Aorta (tissue), 5 donors: ENCODE results near the gene NXPE4. TPM values are rescaled to one million over a fixed set of nuclear protein-coding genes. Genes with fewer than 3 reads are reported as not detected.

Source experiments
- ATAC-seq: fragments of 200-7000 bp; cut with Tn5 transposase; one replicate; pipeline ENCODE4 v1.9.1; 2022; ENCODE audit warnings: moderate library complexity; ENCODE audit not compliant: low FRiP score
- DNase-seq, 2 donors: peaks; one replicate each; pipeline ENCODE4 v3.0.0-alpha.2; 2020
- H3K27ac ChIP-seq, 2 donors: one replicate each; pipeline ENCODE4 v1.5.1; 2013; ENCODE audit warnings: low read length in 2 of 2, mild to moderate bottlenecking in 2 of 2, moderate library complexity in 2 of 2, control low read depth in 1 of 2, inconsistent platforms in 1 of 2, low read depth in 1 of 2
- H3K27me3 ChIP-seq, 2 donors: one replicate each; pipeline ENCODE4 v1.6.1; 2013; ENCODE audit warnings: control low read depth in 1 of 2, low read length in 1 of 2, mild to moderate bottlenecking in 1 of 2, moderate library complexity in 1 of 2; ENCODE audit not compliant: insufficient read depth in 2 of 2, control insufficient read depth in 1 of 2
- H3K36me3 ChIP-seq, 2 donors: one replicate each; pipeline ENCODE4 v1.6.1; 2013; ENCODE audit warnings: control low read depth in 1 of 2, low read length in 1 of 2, mild to moderate bottlenecking in 1 of 2; ENCODE audit not compliant: insufficient read depth in 2 of 2, control insufficient read depth in 1 of 2
- H3K4me1 ChIP-seq, 2 donors: one replicate each; pipeline ENCODE4 v1.6.1; 2013; ENCODE audit warnings: low read length in 2 of 2, control low read depth in 1 of 2, mild to moderate bottlenecking in 1 of 2, moderate library complexity in 1 of 2; ENCODE audit not compliant: insufficient read depth in 2 of 2, control insufficient read depth in 1 of 2
- H3K4me3 ChIP-seq, 2 donors: one replicate each; pipeline ENCODE4 v1.5.1; 2013; ENCODE audit warnings: low read length in 2 of 2, control low read depth in 1 of 2, mild to moderate bottlenecking in 1 of 2
- H3K9me3 ChIP-seq: one replicate; pipeline ENCODE4 v1.6.1; 2013; ENCODE audit warnings: mild to moderate bottlenecking, low read length; ENCODE audit not compliant: control insufficient read depth
- WGBS, 2 donors: extraction: QIAGEN DNeasy Blood & Tissue Kit; methylation state at CpG; one replicate each; pipeline ENCODE4 v1.1.7; 2013; 5-methylcytosine and 5-hydroxymethylcytosine counted together
- intact Hi-C, 2 donors: fragments of 100-400 bp; cut with DNase I; formaldehyde crosslinking; loops; one replicate each; pipeline versions ENCODE4 v1.14.2 to v1.15.0; 2022
- polyA plus RNA-seq, 2 donors: library from polyadenylated mRNA; stranded (reverse); fragments of 200-250 nt; gene quantifications; one replicate each; pipeline ENCODE4 v1.2.3, GENCODE V29; 2013
- total RNA-seq, 2 donors: library from RNA; stranded (reverse); fragmentation: NEBNext Ultra II Directional; extraction: Animal tissue kit (Norgen Biotek cat#: 25700); gene quantifications; one replicate each; pipeline ENCODE4 v1.2.1, GENCODE V29; 2021
- donor health status: healthy with polysubstance abuse.
- donor health status: Bipolar disorder and iron deficiency.
- donor health status: DM: no; HTN: no; CAD: no.
- donor health status: DM: no; HTN: no; CAD: no.
- donor health status: DM: yes; HTN: yes; CAD: no.

The NXPE4 gene
- total and polyA plus RNA-seq, 4 donors, result 0.33 to 1.9 TPM; not detected in 2

- H3K4me3 ChIP-seq, result no peak overlapping the region
- DNase-seq (no peak), ATAC-seq (no peak)
- intact Hi-C loops, result no loop called here
- 75 to 79% methylated on average over 3 of the region's 3 CpGs for WGBS, 2 donors
- H3K27me3 ChIP-seq, result no peaks in the 10 kb centered on the region
- no peaks in the 10 kb centered on the region for H3K4me1 ChIP-seq
- H3K36me3 ChIP-seq, result peaks cover 0 to 2% of the 10 kb centered on the region in 2 donors
- no peak overlapping the region for H3K27ac ChIP-seq
- H3K9me3 ChIP-seq, result peaks cover 20% of the 10 kb centered on the region
These were observed 8.1 kb downstream of the NXPE4 start for GRCh38 chr11:114587398-114587953.

GRCh38 chr11:114586797-114587196 is 8.8 kb downstream of the NXPE4 start:
- peaks cover 0 to 2% of the 10 kb centered on the region in 2 donors for H3K36me3 ChIP-seq
- H3K9me3 ChIP-seq, result peaks cover 22% of the 10 kb centered on the region
- no peak overlapping the region for H3K4me3 ChIP-seq
- ATAC-seq (no peak), DNase-seq (no peak)
- intact Hi-C loops, result no loop called here
- no peaks in the 10 kb centered on the region for H3K27me3 ChIP-seq
- WGBS, 2 donors, result 89 to 91% methylated on average over 5 of the region's 5 CpGs
- H3K27ac ChIP-seq, result no peak overlapping the region
- no peaks in the 10 kb centered on the region for H3K4me1 ChIP-seq

- no peak for ATAC-seq
- H3K4me3 ChIP-seq, result no peak overlapping the region
- WGBS, 2 donors, result 39 to 47% methylated on average over 1 of the region's 1 CpG
- H3K36me3 ChIP-seq, result no peaks in the 10 kb centered on the region
- H3K27ac ChIP-seq, result no peak overlapping the region
- H3K4me1 ChIP-seq, result no peaks in the 10 kb centered on the region
- no peak for DNase-seq
- no peaks in the 10 kb centered on the region for H3K27me3 ChIP-seq
- intact Hi-C loops, result no loop called here
- H3K9me3 ChIP-seq, result peaks cover 2% of the 10 kb centered on the region
These were observed 23.9 kb downstream of the NXPE4 start for GRCh38 chr11:114571712-114572111.

GRCh38 chr11:114569801-114570200 is 25.8 kb downstream of the NXPE4 start:
- H3K4me1 ChIP-seq, result no peaks in the 10 kb centered on the region
- 77 to 92% methylated on average over 3 of the region's 3 CpGs for WGBS, 2 donors

GRCh38 chr11:114566276-114566675 is 29.3 kb downstream of the NXPE4 start:
- intact Hi-C loops, result no loop called here
- Histone ChIP-seq H3K4me1 (no peaks in the 10 kb centered on the region), H3K27me3 (no peaks in the 10 kb centered on the region), H3K4me3 (no peak overlapping the region), H3K9me3 (peaks cover 2% of the 10 kb centered on the region), H3K36me3 (no peaks in the 10 kb centered on the region), H3K27ac (no peak overlapping the region)
- DNase-seq (no peak), ATAC-seq (no peak)
- 41 to 58% methylated on average over 2 of the region's 2 CpGs for WGBS, 2 donors

More at GRCh38 chr11:114569801-114570200, 25.8 kb downstream of the NXPE4 start:
- ATAC-seq, result no peak
- DNase-seq, result no peak
- Histone ChIP-seq H3K4me3 (no peak overlapping the region), H3K27me3 (no peaks in the 10 kb centered on the region), H3K27ac (no peak overlapping the region), H3K9me3 (peaks cover 2% of the 10 kb centered on the region), H3K36me3 (no peaks in the 10 kb centered on the region)
- intact Hi-C loops, result no loop called here

- WGBS, 2 donors, result 61 to 63% methylated on average over 1 of the region's 1 CpG
These were observed 30.8 kb downstream of the NXPE4 start for GRCh38 chr11:114564831-114565230.

GRCh38 chr11:114563077-114563476 is 32.5 kb downstream of the NXPE4 start:
- ATAC-seq (no peak), DNase-seq (no peak)
- no peaks in the 10 kb centered on the region for H3K4me1 ChIP-seq
- 68 to 87% methylated on average over 2 of the region's 2 CpGs for WGBS, 2 donors
- H3K27ac ChIP-seq, result no peak overlapping the region
- intact Hi-C loops, result no loop called here
- no peak overlapping the region for H3K4me3 ChIP-seq
- H3K36me3 ChIP-seq, result no peaks in the 10 kb centered on the region
- H3K27me3 ChIP-seq, result no peaks in the 10 kb centered on the region
- H3K9me3 ChIP-seq, result no peaks in the 10 kb centered on the region

More at GRCh38 chr11:114564831-114565230, 30.8 kb downstream of the NXPE4 start:
- no peak overlapping the region for H3K4me3 ChIP-seq
- peaks cover 2% of the 10 kb centered on the region for H3K9me3 ChIP-seq
- no peak overlapping the region for H3K27ac ChIP-seq
- H3K27me3 ChIP-seq, result no peaks in the 10 kb centered on the region
- no peaks in the 10 kb centered on the region for H3K36me3 ChIP-seq
- intact Hi-C loops, result no loop called here
- ATAC-seq, result no peak
- no peaks in the 10 kb centered on the region for H3K4me1 ChIP-seq
- no peak for DNase-seq

GRCh38 chr11:114562166-114562916 is 33.2 kb downstream of the NXPE4 start:
- no peak overlapping the region for H3K4me3 ChIP-seq
- no peak for DNase-seq
- no peaks in the 10 kb centered on the region for H3K27me3 ChIP-seq
- H3K9me3 ChIP-seq, result no peaks in the 10 kb centered on the region
- H3K36me3 ChIP-seq, result no peaks in the 10 kb centered on the region
- intact Hi-C loops, result no loop called here
- no peak overlapping the region for H3K27ac ChIP-seq
- WGBS, 2 donors, result 32 to 57% methylated on average over 3 of the region's 3 CpGs
- H3K4me1 ChIP-seq, result no peaks in the 10 kb centered on the region
- no peak for ATAC-seq
